Prostate gland (tissue), 2 donors: ENCODE data around the gene LGALS4. TPM values are rescaled to one million over a fixed set of nuclear protein-coding genes. Genes with fewer than 3 reads are reported as not detected.
"Not testable (repeated sequence)": the region's sequence is repeated elsewhere in the genome, so short reads cannot be mapped to it uniquely, and the experiment has no call there.

Source experiments
- DNase-seq: peaks from one replicate; pipeline ENCODE4 v3.0.0-alpha.2; 2019; ENCODE audit warnings: low spot score
- H3K27ac ChIP-seq, 2 donors: fragments of 200-600 bp; sonication (generic); 2 replicates each; pipeline ENCODE4 v1.5.1; 2017 to 2019
- H3K27me3 ChIP-seq: fragments of 200-600 bp; sonication (generic); replicated peaks from 2 replicates; pipeline ENCODE4 v1.5.1; 2019; ENCODE audit not compliant: insufficient read depth
- H3K36me3 ChIP-seq, 2 donors: fragments of 200-600 bp; sonication (generic); 1 replicate in 1 of 2; 2 replicates in 1 of 2; pipeline versions ENCODE4 v1.5.1 to v1.8.1; 2017 to 2019
- H3K4me1 ChIP-seq: fragments of 200-600 bp; sonication (generic); replicated peaks from 2 replicates; pipeline ENCODE4 v1.5.1; 2019
- H3K4me3 ChIP-seq, 2 donors: fragments of 200-600 bp; sonication (generic); 2 replicates each; pipeline ENCODE4 v1.5.1; 2017 to 2019
- H3K9me3 ChIP-seq: fragments of 200-600 bp; sonication (generic); 2 replicates; pipeline ENCODE4 v1.5.1; 2017
- POLR2A ChIP-seq: fragments of 450-650 bp; IDR thresholded peaks from one replicate; pipeline ENCODE4 v1.6.1; 2016; ENCODE audit warnings: antibody characterized with exemption, mild to moderate bottlenecking
- POLR2AphosphoS5 ChIP-seq: sonication (generic); formaldehyde crosslinking; IDR thresholded peaks from one replicate; pipeline ENCODE4 v1.6.1; 2017; ENCODE audit warnings: antibody characterized with exemption
- WGBS: methylation state at CpG from one replicate; pipeline ENCODE4 v1.1.5; 2018; 5-methylcytosine and 5-hydroxymethylcytosine counted together
- intact Hi-C: fragments of 100-400 bp; cut with DNase I; formaldehyde crosslinking; loops from one replicate; pipeline ENCODE4 v1.14.2; 2022
- total RNA-seq, 2 donors: library from RNA; depleted of rRNA; stranded (reverse); fragments of >200 nt; gene quantifications; one replicate each; pipeline ENCODE4 v1.1.0, GENCODE V29; 2016
- TF ChIP-seq, protein P1 (sequence below), 4 experiments: fragments of 200-600 bp in 2 of 4; fragments of 450-650 bp in 2 of 4; sonication (generic) in 2 of 4; IDR thresholded peaks; 1 replicate in 3 of 4; 2 replicates in 1 of 4; pipeline ENCODE4 v1.5.1; 2016 to 2019; ENCODE audit warnings: antibody characterized with exemption in 4 of 4, mild to moderate bottlenecking in 2 of 4, moderate library complexity in 2 of 4

The LGALS4 gene
- total RNA-seq, 2 donors from 2014 or later, result 0.91 to 3.7 TPM

DNA sequence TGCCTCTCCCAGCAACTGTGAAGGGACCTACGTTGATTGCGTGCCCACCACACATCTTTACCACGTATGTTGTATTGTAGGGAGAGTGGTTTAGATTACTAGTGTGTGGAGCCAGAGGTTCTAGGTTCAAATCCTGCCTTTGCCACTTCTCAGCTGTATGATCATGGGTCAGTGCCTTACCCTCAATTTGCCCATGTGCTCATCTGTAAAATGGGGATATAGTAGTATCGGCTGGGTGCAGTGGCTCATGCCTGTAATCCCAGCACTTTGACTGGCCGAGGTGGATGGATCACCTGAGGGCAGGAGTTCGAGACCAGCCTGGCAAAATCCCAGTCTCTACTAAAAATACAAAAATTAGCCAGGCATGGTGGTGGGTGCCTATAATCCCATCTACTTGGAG lies 578 bp upstream of the LGALS4 start:
- Histone ChIP-seq H3K4me3 (no peak overlapping the region), H3K36me3 (peaks cover 0 to 16% of the 10 kb centered on the region in 2 donors), H3K4me1 (no peaks in the 10 kb centered on the region), H3K27ac (no peak overlapping the region), H3K27me3 (no peaks in the 10 kb centered on the region), H3K9me3 (no peaks in the 10 kb centered on the region)
- intact Hi-C loops, result no loop called here
- DNase-seq, result no peak
- 93% methylated on average over 6 of the region's 6 CpGs for WGBS
- TF ChIP-seq POLR2AphosphoS5 (no peak), POLR2A (no peak)
- TF ChIP-seq, protein P1, sequence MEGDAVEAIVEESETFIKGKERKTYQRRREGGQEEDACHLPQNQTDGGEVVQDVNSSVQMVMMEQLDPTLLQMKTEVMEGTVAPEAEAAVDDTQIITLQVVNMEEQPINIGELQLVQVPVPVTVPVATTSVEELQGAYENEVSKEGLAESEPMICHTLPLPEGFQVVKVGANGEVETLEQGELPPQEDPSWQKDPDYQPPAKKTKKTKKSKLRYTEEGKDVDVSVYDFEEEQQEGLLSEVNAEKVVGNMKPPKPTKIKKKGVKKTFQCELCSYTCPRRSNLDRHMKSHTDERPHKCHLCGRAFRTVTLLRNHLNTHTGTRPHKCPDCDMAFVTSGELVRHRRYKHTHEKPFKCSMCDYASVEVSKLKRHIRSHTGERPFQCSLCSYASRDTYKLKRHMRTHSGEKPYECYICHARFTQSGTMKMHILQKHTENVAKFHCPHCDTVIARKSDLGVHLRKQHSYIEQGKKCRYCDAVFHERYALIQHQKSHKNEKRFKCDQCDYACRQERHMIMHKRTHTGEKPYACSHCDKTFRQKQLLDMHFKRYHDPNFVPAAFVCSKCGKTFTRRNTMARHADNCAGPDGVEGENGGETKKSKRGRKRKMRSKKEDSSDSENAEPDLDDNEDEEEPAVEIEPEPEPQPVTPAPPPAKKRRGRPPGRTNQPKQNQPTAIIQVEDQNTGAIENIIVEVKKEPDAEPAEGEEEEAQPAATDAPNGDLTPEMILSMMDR (IDR thresholded peaks at IDR 0.05), result no peak

DNA sequence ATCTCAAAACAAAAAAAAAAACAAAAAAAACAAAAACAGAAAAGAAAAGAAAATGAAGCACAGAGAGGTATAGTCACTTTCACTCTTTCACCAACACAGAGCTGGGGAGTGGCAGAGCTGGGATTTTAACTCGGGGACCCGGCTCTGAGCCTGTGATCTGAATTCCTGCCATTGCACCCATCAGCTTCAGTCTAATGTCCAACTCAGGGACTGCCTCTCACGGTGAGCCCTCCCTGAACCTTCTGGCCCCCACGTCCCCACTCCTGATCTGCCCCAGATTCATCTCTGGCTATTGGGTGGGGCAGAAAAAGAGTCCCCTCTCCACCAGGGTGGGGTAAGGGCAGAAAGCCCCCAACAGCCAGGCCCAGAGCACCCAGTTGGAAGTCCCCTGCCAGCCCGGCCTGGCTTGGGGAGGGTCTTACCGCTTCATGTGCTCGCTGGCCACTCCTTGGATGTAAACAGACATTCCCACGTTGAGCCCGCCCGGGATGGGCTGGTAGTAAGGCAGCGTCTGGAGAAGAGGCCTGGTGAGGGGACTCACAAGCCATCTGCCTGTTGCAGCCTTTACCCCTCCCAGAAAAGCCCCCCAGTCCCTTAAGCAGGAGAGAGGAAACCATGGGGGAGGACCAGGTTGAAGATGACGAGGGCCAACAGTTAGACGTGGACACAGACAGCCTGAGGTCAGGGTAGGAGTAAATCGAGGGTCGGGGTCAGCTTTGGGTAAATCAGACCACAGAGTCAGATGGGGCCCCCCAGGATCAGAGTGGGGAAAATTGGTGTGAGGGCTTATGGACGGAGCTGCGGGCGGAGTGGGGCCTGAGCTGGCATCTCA lies 520 bp downstream of the LGALS4 start:
- 77% methylated on average over 18 of the region's 18 CpGs for WGBS
- no peaks in the 10 kb centered on the region for H3K4me1 ChIP-seq
- H3K27me3 ChIP-seq, result no peaks in the 10 kb centered on the region
- TF ChIP-seq POLR2A (no peak), POLR2AphosphoS5 (no peak)
- TF ChIP-seq, protein P1 (IDR thresholded peaks at IDR 0.05), result no peak
- H3K9me3 ChIP-seq, result no peaks in the 10 kb centered on the region
- no peak overlapping the region for H3K4me3 ChIP-seq
- H3K27ac ChIP-seq, result no peak overlapping the region
- no peak for DNase-seq
- peaks cover 0 to 16% of the 10 kb centered on the region in 2 donors for H3K36me3 ChIP-seq
- intact Hi-C loops, result no loop called here

DNA sequence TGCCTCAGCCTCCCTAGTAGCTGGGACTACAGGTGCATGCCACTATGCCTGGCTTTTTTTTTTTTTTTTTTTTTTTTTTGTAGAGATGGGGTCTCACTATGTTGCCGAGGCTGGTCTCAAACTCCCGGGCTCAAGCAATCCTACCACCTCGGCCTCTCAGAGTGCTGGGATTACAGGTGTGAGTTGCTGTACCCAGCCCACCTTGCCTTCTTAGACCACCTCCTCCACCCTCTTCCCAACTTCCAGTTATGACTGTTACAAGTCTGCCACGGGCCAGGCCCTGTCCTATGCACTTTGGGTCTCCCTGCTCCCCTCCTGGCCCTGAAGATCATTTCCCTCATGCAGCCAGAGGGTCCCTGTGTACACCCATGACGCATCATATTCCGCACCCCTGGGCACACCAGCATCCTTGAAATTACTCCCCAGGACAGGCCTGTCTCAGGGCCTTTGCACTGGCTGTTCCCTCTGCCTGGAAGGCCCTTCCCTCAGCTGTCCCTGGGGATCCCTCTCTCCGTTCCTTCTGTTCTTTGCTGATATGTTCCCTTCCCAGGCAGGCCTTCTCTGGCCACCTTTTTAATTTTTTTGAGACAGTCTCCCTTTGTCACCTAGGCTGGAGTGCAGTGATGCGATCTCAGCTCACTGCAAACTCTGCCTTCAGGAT lies 3.0 kb downstream of the LGALS4 start:
- no peak for DNase-seq
- 97% methylated on average over 8 of the region's 8 CpGs for WGBS
- H3K4me3 ChIP-seq, result no peak overlapping the region
- H3K9me3 ChIP-seq, result no peaks in the 10 kb centered on the region
- intact Hi-C loops, result no loop called here
- no peak overlapping the region for H3K27ac ChIP-seq
- H3K4me1 ChIP-seq, result no peaks in the 10 kb centered on the region
- no peaks in the 10 kb centered on the region for H3K36me3 ChIP-seq
- H3K27me3 ChIP-seq, result no peaks in the 10 kb centered on the region
- TF ChIP-seq POLR2AphosphoS5, result no peak
- no peak for TF ChIP-seq POLR2A
- TF ChIP-seq, protein P1 (IDR thresholded peaks at IDR 0.05), result no peak

DNA sequence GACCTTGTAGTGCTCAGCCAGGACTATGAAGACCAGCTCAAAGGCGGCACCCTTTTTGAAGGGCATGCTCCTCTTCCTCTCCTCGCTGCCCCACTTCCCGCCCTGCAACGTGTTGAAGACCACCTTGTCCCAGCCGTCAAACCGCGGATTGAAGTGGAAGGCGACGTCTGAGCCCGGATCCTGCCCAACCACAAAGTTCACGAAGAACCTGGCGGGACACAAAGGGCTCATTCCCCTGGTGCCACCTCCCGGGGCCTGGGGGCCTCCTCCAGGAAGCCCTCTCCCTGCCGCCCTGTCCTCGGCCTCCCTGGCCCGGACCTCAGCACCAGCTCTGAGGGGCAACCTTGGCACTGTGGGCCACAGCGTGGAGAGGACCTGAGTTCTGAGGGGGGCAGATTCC lies 4.0 kb downstream of the LGALS4 start:
- Histone ChIP-seq H3K36me3 (no peaks in the 10 kb centered on the region), H3K9me3 (no peaks in the 10 kb centered on the region), H3K4me3 (no peak overlapping the region), H3K27ac (no peak overlapping the region), H3K27me3 (no peaks in the 10 kb centered on the region), H3K4me1 (no peaks in the 10 kb centered on the region)
- TF ChIP-seq, protein P1 (IDR thresholded peaks at IDR 0.05), result no peak
- TF ChIP-seq POLR2A, result no peak
- TF ChIP-seq POLR2AphosphoS5, result no peak
- intact Hi-C loops, result no loop called here
- DNase-seq, result no peak
- WGBS, result 96% methylated on average over 17 of the region's 17 CpGs

DNA sequence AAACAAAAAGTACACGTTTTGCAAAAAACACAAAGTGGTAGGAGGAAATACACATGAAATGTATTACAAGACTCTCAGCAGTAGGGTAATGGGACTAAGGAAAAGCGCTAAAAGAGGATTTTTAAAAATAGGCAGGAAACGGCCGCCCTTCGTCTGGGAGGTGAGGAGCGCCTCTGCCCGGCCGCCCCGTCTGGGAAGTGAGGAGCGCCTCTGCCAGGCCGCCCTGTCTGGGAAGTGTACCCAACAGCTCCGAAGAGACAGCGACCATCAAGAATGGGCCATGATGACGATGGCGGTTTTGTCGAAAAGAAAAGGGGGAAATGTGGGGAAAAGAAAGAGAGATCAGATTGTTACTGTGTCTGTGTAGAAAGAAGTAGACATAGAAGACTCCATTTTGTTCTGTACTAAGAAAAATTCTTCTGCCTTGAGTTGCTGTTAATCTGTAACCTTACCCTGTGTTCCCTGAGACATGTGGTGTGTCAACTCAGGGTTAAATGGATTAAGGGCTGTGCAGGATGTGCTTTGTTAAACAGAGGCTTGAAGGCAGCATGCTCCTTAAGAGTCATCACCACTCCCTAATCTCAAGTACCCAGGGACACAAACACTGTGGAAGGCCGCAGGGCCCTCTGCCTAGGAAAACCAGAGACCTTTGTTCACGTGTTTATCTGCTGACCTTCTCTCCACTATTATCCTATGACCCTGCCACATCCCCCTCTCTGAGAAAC lies 5.2 kb downstream of the LGALS4 start:
- intact Hi-C loops, DNase-seq, H3K4me1 ChIP-seq, H3K9me3 ChIP-seq, H3K27me3 ChIP-seq, H3K27ac ChIP-seq, H3K36me3 ChIP-seq, H3K4me3 ChIP-seq: not testable (repeated sequence)
- 90% methylated on average over 18 of the region's 18 CpGs for WGBS
